ENCODE measurements around the gene ATG7.
"Not testable (repeated sequence)": the region's sequence is repeated elsewhere in the genome, so short reads cannot be mapped to it uniquely, and the experiment has no call there.

Gene ATG7

GRCh38 chr3:11254876-11255275 is 17.3 kb upstream of the ATG7 start:
- no peak for DNase-seq

GRCh38 chr3:11255537-11255936 is 16.7 kb upstream of the ATG7 start:
- DNase-seq: not testable (repeated sequence)

GRCh38 chr3:11258958-11259357 is 13.2 kb upstream of the ATG7 start:
- no peak for DNase-seq

- DNase-seq: no peak
Measured at GRCh38 chr3:11260460-11260859, 11.7 kb upstream of the ATG7 start.

GRCh38 chr3:11269007-11269406 is 3.2 kb upstream of the ATG7 start:
- DNase-seq: no peak

- DNase-seq: no peak
Measured at GRCh38 chr3:11272906-11273574, 843 bp downstream of the ATG7 start.

- no peak for DNase-seq
Measured at GRCh38 chr3:11273891-11274291, 1.7 kb downstream of the ATG7 start.

GRCh38 chr3:11274566-11275142 is 2.5 kb downstream of the ATG7 start:
- DNase-seq: no peak

GRCh38 chr3:11275926-11276325 is 3.7 kb downstream of the ATG7 start:
- no peak for DNase-seq

- DNase-seq: no peak
Measured at GRCh38 chr3:11276901-11277300, 4.7 kb downstream of the ATG7 start.

- peak; percentile 63 for DNase-seq
Measured at GRCh38 chr3:11282250-11283138, 10.3 kb downstream of the ATG7 start.

- DNase-seq: no peak
Measured at GRCh38 chr3:11283139-11283475, 10.9 kb downstream of the ATG7 start.

GRCh38 chr3:11284011-11284410 is 11.8 kb downstream of the ATG7 start:
- no peak for DNase-seq

GRCh38 chr3:11285471-11285870 is 13.3 kb downstream of the ATG7 start:
- no peak for DNase-seq

GRCh38 chr3:11287404-11287803 is 15.2 kb downstream of the ATG7 start:
- DNase-seq: no peak

- DNase-seq: no peak
Measured at GRCh38 chr3:11288021-11288491, 15.9 kb downstream of the ATG7 start.

GRCh38 chr3:11288786-11289637 is 16.8 kb downstream of the ATG7 start:
- DNase-seq: no peak

GRCh38 chr3:11289864-11290263 is 17.7 kb downstream of the ATG7 start:
- no peak for DNase-seq

- DNase-seq: no peak
Measured at GRCh38 chr3:11290743-11291680, 18.8 kb downstream of the ATG7 start.

- no peak for DNase-seq
Measured at GRCh38 chr3:11291808-11292207, 19.6 kb downstream of the ATG7 start.

GRCh38 chr3:11297126-11297525 is 24.9 kb downstream of the ATG7 start:
- DNase-seq: no peak

- no peak for DNase-seq
Measured at GRCh38 chr3:11300970-11301369, 28.8 kb downstream of the ATG7 start.

Data from DMS 273 treated with DMSO at 0.1 percent for 48 hours (cell line).